NCI-H128 (cell line): Measurements from ENCODE around the gene PIP5K1A.
A peak's percentile ranks its signal among the peaks of the same experiment; 100 is the strongest.
"Not testable (repeated sequence)": the region's sequence is repeated elsewhere in the genome, so short reads cannot be mapped to it uniquely, and the experiment has no call there.

Experiments used
- DNase-seq: peaks from one replicate; lab custom pipeline; 2025; ENCODE audit not compliant: unreplicated experiment; lab: John Stamatoyannopoulos, UW

Gene PIP5K1A

DNA sequence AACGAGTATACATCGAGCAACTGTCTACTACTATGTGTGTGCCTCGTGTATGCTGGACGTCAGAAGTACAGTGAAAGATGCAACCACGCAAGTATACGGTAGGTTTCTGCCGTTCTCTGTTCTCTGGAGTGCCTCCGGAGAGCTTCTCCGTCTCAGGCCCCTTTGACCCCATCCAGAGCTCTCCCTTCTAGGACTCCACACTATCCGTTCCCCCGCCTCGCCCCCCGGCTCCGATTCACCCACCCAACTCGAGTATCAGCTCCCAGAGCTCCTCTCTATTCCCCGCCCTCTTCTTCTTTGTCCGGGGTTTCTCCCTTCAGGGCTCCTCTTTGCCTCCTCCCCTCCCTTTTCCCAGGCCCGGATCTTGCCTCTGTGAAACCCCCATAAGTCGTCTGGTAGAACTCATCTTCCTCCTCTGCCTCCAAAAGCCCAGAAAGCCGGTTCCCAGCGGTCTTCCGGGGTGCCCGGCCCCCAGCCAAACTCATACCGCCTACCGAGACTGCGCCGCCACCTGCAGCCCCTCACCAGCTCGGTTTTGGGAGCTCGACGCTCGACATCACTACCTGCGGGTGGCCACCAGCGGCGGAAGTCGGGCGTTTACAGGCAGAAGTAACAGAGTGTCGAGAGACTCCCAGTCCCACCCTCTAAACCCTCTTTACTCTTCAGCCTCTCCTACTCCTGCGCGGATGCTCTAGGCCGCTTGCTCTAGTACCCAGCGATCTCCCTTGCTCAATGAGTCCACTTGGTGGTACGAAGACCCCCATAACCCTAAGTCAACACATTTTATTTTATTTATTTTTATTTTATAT is 8.5 kb upstream of the PIP5K1A start, which contains the start of gene VPS72:
Gene VPS72, minus strand, starts transcription at position 561 of the 809 bp plus-strand sequence. Its CDS starts 76 bp downstream, at position 485.
- peak; percentile 85 for DNase-seq

DNA sequence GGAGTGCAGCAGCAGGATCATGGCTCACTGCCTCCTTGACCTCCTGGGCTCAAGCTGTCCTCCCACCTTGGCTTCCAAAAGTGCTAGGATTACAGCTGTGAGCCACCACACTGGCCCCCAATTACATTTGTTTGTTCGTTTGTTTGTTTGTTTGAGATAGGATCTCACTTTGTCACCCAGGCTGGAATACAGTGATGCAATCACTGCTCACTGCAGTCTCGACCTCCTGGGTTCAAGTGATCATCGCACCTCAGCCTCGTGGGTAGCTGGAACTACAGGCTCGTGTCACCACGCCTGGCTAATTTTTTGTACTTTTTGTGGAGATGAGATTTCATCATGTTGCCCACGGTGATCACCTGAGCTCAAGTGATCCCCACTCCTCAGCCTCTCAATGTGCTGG is 6.3 kb upstream of the PIP5K1A start:
- DNase-seq, result no peak

DNA sequence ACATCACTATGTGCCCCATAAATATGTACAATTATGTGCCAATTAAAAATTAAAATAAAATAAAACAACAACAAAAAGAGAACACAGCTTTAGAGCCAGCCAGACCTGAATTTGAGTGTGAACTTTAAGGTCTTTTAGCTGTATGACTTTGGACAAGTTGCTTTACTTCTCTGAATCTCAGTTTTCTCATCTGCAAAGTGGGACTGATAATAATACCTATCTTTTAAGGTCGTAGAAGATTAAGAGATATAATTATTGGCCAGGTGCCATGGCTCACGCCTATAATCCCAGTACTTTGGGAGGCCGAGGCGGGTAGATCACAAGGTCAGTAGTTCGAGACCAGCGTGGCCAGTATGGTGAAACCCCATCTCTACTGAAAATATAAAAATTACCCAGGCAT is 5.0 kb upstream of the PIP5K1A start:
- no peak for DNase-seq

DNA sequence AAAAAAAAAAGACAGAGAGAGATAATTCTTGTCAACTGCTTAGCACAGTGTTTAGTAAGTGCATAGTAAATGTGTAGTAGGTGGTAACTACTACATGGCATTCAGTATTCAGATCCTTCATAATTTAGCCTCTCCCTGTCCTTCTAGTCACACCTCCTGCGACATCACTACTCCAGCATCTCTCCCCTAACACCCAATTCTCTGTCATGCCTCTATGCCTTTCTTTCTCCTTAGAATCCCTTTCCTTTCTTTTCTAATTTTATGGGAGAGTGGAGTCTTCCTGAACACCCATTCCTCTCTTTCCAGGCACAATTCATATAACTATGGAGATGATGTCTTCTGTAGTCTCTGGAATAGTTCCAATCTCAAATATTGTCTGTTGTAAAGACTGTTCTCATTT is 4.5 kb upstream of the PIP5K1A start:
- DNase-seq, result no peak

DNA sequence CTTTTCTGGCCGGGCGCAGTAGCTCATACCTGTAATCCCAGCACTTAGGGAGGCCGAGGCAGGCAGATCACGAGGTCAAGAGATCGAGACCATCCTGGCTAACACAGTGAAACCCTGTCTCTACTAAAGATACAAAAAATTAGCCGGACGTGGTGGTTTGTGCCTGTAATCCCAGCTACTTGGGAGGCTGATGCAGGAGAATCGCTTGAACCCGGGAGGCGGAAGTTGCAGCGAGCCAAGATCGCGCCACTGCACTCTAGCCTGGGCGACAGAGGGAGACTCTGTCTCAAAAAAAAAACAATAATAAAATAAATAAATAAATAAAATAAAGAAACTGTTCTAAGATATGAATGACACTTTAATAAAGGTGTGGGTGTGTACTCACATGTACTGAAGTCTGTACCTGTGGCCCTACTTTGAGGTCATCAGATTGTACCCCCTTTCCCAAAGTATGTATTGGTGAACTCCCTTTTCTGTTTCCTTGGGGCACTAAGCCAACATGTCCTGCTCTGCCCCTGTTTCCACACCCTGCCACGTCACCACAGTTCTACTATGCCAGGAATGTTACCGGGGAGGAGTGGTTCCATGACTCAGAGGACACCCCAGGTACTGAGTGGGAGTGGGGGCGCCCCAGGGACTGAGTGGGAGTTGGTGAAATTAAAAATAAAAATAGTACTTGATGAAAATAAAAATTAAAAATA is 3.3 kb upstream of the PIP5K1A start:
- not testable (repeated sequence) for DNase-seq

DNA sequence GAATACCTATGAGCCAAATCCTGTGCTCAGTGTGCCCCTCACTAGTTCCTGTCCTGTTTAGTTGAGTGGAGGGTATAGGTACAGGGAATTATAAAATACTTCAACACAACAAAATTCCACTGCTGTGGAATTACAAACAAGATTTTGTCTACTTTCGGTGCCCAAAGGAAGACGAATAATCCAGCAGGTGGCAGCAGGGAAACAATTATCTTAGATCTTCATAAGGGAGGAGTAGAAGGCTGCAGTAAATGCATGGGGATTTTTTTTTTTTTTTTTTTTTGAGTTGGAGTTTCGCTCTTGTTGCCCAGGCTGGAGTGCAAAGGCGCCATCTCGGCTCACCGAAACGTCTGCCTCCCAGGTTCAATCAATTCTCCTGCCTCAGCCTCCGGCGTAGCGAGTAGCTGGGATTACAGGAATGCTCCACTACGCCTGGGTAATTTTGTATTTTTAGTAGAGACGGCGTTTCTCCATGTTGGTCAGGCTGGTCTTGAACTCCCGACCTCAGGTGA is 2.0 kb upstream of the PIP5K1A start:
- peak; percentile 84 for DNase-seq

DNA sequence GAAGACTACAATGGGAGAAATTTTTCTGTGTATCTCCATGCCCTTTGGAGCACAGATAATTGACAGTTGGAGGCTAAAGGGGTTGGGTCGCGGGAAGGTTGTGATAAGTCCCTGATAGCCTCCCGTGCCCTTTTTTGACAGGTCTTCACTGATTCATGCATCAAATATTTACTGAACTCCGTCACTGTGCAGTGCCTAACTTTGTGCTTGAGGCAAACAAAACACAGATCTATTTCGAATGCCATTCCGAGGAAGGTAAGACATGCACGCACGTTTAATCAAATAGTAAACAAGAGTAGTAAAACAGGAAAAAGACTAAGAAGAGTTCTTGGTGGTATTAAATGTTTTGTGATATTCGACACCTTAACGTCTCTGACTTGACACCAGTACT is 494 bp upstream of the PIP5K1A start:
- DNase-seq, result no peak

DNA sequence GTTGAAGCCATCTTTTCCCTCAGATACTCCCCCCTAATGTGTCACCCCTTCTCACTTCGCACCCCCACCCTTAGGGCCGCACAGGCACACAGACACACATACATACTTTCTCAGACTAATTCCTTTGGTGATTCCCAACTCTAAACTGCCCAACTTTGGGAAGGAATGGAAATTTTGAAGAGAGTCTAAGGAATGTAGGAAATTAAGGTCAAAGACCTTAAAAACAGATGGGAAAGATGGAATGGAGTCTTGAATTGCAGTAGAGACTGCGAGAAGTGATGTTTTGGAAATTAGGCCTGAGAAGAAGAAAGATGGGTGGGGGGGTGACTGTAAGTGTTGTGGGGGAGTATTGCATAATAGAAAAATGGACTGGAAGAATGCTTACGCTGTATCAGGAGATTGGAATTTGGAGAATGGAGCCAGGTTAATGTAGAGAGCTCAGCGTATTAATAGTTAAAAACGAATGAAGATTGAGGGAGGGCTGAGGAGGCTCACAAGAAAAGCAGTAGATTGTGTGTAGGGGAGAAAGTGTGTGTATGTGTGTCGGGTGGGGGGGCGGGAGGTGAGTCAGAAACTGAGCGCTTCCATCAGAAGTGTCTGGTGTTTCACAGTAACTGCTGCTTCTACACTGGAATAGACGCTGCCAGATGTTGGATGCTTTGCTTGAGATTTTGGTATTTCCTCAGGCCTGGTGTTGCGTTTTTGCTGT is 1.7 kb downstream of the PIP5K1A start:
- DNase-seq, result peak; percentile 12

DNA sequence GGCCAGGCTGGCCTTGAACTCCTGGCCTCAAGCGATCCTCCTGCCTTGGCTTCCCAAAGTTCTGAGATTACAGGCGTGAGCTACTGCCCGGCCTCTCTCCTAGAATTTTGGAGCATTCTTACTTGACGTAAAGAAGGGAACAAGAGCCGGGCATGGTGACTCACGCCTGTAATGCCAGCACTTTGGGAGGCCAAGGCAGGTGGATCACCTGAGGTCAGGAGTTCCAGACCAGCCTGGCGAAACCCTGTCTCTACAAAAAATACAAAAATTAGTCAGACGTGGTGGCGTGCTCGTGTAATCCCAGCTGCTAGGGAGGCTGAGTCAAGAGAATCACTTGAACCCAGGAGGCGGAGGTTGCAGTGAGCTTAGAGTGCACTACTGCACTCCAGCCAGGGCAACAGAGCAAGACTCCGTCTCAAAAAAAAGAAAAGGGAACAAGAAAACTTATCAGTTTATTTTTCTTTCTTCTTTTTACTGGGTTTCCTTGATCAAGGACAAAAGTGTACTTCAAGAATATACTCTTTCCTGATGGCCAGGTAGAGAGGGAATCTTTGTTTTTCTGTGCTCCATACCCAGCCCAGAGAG is 7.1 kb downstream of the PIP5K1A start:
- DNase-seq, result not testable (repeated sequence)

DNA sequence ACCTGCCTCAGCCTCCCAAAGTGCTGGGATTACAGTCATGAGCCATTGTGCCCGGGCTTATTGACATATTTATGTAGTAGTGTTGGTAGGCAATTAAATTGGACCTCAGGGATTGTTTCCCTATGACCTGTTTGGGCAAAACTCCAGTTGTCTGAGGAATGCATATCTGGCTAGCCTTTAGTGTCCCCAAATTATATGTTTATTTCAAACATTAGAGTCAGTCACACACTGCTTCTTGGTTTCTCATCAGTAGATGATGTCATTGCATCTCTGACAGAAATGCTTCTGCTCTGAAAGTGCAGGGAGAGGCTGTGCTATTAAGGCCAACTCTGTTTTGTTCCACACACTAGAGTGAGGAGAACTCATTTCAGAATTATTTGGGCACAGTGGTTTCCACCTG is 12.5 kb downstream of the PIP5K1A start:
- no peak for DNase-seq

DNA sequence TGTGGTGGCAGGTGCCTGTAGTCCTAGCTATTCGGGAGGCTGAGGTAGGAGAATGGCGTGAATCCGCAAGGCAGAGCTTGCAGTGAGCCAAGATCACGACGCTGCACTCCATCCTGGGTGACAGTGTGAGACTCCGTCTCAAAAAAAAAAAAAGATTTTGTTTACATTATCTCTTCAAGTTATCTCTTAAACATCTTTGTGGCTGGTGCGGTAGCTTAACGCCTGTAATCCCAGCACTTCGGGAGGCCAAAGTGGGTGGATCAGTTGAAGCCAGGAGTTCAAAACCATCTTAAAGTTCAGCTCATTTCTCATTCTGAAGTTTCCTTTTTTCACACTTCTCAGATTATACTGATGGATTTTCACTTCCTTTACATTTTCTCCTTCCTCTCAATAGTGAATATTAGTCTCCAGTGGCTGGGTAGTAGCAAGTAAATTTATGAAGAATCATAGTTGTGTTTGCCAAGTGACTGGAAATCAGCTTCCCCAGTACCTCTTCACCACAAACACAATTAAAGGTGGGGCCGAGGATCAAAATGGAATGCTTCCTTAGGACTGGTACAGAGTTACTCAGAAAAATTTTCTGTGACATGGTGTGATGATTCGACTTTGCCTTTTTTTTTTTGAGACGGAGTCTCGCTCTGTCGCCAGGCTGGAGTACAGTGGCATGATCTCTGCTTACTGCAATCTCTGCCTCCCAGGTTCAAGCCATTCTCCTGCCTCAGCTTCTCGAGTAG is 13.8 kb downstream of the PIP5K1A start:
- DNase-seq, result no peak

DNA sequence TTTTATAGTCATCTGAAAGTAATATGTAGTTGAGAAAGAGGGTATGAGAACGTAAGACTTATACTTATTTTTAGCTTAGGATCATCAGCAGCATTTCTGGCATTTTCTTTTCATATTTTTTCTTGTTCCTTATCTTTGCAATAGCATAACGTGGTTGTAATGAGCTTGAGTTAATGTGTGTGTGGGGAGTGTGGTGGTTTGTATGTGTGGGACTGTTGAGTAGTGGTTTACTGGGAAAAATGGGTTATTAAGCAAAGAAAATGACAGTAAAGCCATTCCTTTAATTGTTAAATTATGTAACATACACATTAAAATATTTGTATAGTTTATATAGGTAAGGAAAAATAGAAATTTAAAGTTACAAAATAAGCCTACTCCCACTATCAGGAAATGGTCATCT is 15.2 kb downstream of the PIP5K1A start:
- DNase-seq, result no peak

DNA sequence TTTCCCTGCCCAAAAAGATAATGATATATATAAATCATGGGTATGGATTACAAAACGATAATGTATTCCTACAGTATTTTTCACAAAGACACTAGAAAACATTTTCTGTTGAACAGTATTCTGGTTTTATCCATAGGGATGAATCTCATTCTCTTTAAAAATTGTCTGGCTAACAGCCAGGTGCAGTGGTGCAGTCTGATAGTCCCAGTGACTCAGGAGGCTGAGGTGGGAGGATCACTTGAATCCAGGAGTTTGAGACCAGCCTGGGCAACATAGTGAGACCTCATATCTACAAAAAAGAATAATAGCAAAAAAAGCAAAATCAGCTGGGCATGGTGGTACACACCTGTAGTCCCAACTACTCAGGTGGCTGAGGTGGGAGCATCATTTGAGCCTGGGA is 23.3 kb downstream of the PIP5K1A start:
- DNase-seq, result no peak

DNA sequence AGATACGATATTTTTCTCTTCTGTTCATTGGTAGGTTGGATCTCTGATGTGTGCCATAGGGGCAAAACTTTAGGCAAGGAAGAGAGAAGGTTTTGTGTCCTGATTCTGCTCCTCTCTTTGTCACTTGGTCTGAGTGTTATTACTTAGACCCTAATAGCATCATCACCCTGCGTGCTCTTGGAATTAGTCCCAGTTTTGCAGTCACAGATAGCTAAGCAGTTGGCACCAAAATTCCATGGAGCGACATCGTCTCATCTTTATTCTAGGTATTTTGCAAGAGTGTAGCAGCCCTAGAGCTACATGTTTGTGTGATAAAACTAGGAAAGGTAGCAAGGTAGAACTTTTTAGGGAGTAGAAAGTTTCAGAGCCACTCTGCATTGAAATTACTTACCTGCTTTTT is 23.8 kb downstream of the PIP5K1A start:
- DNase-seq, result no peak

DNA sequence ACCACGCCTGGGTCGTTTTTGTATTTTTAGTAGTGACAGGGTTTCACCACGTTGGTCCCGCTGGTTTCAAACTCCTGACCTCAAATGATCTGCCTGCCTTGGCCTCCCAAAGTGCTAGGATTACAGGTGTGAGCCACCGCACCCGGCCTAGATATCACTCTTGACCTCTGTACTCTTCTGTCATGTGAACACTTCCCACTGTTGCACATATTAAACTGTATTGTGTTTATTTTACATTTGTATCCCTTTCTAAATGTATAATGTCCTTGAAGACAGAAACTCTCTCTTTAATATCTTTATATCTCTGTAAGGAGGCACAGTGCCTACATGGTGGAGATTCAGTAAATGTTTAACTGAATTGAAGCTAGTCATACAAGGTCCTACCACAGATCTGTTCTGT is 36.9 kb downstream of the PIP5K1A start:
- DNase-seq, result no peak

DNA sequence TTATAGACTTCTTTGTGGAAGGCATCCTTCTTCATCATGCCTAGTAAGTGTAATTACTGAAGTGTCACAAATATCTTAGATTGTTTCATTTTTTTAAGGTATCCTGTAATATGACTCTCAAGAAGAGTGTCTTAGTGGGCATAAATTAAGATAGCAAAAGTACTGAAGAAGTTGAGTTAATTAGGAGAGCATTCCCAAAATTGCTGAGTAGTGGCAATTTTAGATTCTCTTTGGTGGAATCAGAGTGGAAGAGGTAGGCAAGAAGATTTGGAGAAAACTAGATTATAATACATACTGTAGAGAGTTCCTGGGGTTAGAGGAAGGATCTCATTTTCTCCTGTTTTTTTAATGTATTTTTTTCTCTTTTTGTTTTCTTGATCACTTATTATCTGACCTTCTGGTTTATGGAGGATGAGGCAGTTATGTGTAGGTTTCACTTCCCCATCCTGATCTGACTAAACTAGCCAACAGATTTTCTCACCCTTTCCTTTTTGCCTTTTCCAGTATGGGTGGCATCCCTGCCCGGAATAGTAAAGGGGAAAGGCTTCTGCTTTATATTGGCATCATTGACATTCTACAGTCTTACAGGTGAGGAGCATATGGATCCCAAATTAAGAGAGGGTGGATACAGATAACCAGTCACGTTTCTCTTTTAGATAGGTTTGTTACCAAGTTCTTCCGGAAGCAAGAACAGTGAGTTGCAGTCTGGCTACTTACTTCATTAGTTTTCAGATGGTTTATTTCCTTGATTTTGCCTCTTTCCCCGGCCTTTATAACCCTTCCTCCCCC is 39.5 kb downstream of the PIP5K1A start:
- DNase-seq, result no peak

DNA sequence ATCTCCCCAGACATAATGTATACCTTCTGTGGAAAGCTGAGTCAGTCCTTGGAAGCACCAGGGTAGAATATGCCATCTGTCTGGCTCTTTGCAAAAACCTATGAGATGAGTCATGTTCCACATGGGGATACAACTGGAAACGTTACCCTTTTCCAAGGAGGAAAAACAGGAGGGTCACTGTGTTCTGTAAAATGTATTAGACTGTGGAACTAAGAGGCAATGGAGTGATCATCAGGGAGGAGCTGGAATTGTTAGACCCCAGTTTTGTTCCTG is 40.1 kb downstream of the PIP5K1A start:
- no peak for DNase-seq

DNA sequence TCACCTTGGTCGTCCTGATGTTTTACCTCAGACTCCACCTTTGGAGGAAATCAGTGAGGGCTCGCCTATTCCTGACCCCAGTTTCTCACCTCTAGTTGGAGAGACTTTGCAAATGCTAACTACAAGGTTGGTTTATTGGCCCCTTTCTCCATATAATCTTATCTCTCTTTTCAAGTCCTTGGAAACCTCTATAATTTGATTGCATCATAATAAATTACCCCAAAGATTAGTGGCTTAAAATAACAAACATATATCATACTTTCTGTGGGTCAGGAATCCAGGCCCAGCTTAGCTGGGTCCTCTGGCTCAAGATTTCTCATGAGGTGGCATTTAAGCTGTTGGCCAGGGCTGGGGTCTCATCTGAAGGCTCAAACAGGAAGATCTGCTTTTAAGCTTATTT is 44.1 kb downstream of the PIP5K1A start:
- DNase-seq, result no peak

DNA sequence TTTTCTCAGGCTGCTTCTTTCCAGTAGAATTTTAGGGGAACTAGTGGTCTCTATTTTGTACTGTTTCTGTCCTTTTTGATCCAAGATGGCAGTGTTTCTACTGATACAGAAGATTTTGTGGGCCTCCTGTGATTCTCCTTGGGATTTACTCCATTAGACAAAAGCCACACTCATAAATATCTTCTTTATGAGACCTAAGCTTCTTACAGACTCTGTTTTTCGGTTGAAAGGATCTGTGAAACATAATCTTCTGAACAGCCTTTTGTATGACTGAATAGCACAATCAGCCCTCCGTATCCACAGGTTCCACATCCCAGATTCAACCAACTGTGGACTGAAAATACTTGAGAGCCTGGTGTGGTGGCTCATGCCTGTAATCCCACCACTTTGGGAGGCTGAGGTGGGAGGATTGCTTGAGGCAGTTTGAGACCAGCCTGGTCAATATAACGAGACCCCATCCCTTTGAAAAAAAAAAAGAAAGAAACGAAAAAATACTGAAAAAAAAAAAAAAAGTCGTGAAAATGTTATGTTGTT is 45.4 kb downstream of the PIP5K1A start:
- DNase-seq, result no peak

DNA sequence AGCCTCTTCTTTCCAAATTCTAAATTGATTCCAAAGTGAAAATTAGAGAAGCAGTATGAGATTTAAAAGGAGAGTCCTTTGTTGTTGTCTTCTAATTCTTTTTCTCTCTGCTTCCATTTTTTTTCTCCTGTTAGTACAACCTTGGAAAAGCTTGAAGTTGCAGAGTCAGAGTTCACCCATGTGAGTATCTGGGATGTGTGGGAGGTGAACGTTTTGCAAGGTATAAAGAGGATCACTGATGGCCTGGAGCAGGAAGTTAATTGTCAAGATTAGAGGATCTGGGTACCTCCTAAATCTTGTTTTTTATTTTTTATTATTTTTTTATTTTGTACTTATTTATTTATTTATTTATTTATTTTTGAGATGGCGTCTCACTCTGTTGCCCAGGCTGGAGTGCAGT is 48.4 kb downstream of the PIP5K1A start:
- no peak for DNase-seq
